ENCODE data around the gene RBMS1. TPM values are rescaled to one million over a fixed set of nuclear protein-coding genes. Genes with fewer than 3 reads are reported as not detected.
A peak's percentile ranks its signal among the peaks of the same experiment; 100 is the strongest.

RBMS1 gene
- total RNA-seq, 1 experiment from 2014 or later = 61.9 TPM

GRCh38 chr2:160353166-160353565, 140.4 kb downstream of the RBMS1 start:
- Mint-ChIP-seq H3K27me3 (ENCODE audit: unreplicated experiment) (no peaks in the 10 kb centered on the region), H3K27ac (ENCODE audit: unreplicated experiment) (no peak overlapping the region), H3K4me1 (ENCODE audit: low read depth, unreplicated experiment) (peaks cover 51% of the 10 kb centered on the region), H3K36me3 (ENCODE audit: insufficient read depth, unreplicated experiment) (peaks cover 9% of the 10 kb centered on the region), H3K9me3 (ENCODE audit: low read depth, unreplicated experiment) (no peaks in the 10 kb centered on the region), H3K4me3 (ENCODE audit: low read depth, unreplicated experiment) (no peak overlapping the region)
- TF ChIP-seq CTCF (IDR thresholded peaks at IDR 0.05; ENCODE audit: unreplicated experiment) = peak; percentile 36
- CTCF ChIA-PET = interaction anchor here (0.8 to 2.0 kb wide), 8 partner anchors 28 to 641 kb away, joined by 3 to 8 read pairs (median 3); no protein-coding TSS in a partner anchor
- no TSS peak for BruUV-seq (replicated peaks)
- intact Hi-C loops (cut with micrococcal nuclease; ENCODE audit: unreplicated experiment) = no loop called here
- DNase-seq = peak; percentile 24

GRCh38 chr2:160352500-160352899, 141.1 kb downstream of the RBMS1 start:
- Mint-ChIP-seq H3K9me3 (ENCODE audit: low read depth, unreplicated experiment) (no peaks in the 10 kb centered on the region), H3K36me3 (ENCODE audit: insufficient read depth, unreplicated experiment) (peaks cover 9% of the 10 kb centered on the region), H3K4me1 (ENCODE audit: low read depth, unreplicated experiment) (peaks cover 51% of the 10 kb centered on the region), H3K27ac (ENCODE audit: unreplicated experiment) (no peak overlapping the region), H3K4me3 (ENCODE audit: low read depth, unreplicated experiment) (no peak overlapping the region), H3K27me3 (ENCODE audit: unreplicated experiment) (no peaks in the 10 kb centered on the region)
- CTCF ChIA-PET = interaction anchor here (1.0 to 2.0 kb wide), 3 partner anchors 28 to 352 kb away, joined by 3 to 8 read pairs (median 5); no protein-coding TSS in a partner anchor
- DNase-seq = no peak
- no TSS peak for BruUV-seq (replicated peaks)
- intact Hi-C loops (cut with micrococcal nuclease; ENCODE audit: unreplicated experiment) = no loop called here
- no peak for TF ChIP-seq CTCF (IDR thresholded peaks at IDR 0.05; ENCODE audit: unreplicated experiment)

GRCh38 chr2:160351956-160352355, 141.7 kb downstream of the RBMS1 start:
- Mint-ChIP-seq H3K36me3 (ENCODE audit: insufficient read depth, unreplicated experiment) (peaks cover 9% of the 10 kb centered on the region), H3K27ac (ENCODE audit: unreplicated experiment) (no peak overlapping the region), H3K4me3 (ENCODE audit: low read depth, unreplicated experiment) (no peak overlapping the region), H3K4me1 (ENCODE audit: low read depth, unreplicated experiment) (peaks cover 55% of the 10 kb centered on the region), H3K27me3 (ENCODE audit: unreplicated experiment) (no peaks in the 10 kb centered on the region), H3K9me3 (ENCODE audit: low read depth, unreplicated experiment) (no peaks in the 10 kb centered on the region)
- CTCF ChIA-PET = interaction anchor here (1.0 kb wide), 1 partner anchor 27 kb away, joined by 5 read pairs; no protein-coding TSS in a partner anchor
- DNase-seq = no peak
- BruUV-seq (replicated peaks) = no TSS peak
- no peak for TF ChIP-seq CTCF (IDR thresholded peaks at IDR 0.05; ENCODE audit: unreplicated experiment)
- intact Hi-C loops (cut with micrococcal nuclease; ENCODE audit: unreplicated experiment) = no loop called here

- Mint-ChIP-seq H3K36me3 (ENCODE audit: insufficient read depth, unreplicated experiment) (peaks cover 9% of the 10 kb centered on the region), H3K27ac (ENCODE audit: unreplicated experiment) (peak overlapping the region; percentile 18), H3K9me3 (ENCODE audit: low read depth, unreplicated experiment) (no peaks in the 10 kb centered on the region), H3K27me3 (ENCODE audit: unreplicated experiment) (no peaks in the 10 kb centered on the region), H3K4me1 (ENCODE audit: low read depth, unreplicated experiment) (peaks cover 63% of the 10 kb centered on the region), H3K4me3 (ENCODE audit: low read depth, unreplicated experiment) (no peak overlapping the region)
- CTCF ChIA-PET = no interaction called here
- no TSS peak for BruUV-seq (replicated peaks)
- DNase-seq = no peak
- intact Hi-C loops (cut with micrococcal nuclease; ENCODE audit: unreplicated experiment) = no loop called here
- TF ChIP-seq CTCF (IDR thresholded peaks at IDR 0.05; ENCODE audit: unreplicated experiment) = no peak
Measured at GRCh38 chr2:160349306-160349705, 144.3 kb downstream of the RBMS1 start.

Data from Calu3 (cell line).